Parathyroid adenoma (tissue), 2 donors: ENCODE measurements around the gene ADAMTS4.

Experiments used
- H2AFZ ChIP-seq: fragments of 300-600 bp; sonication (generic); one replicate; pipeline ENCODE4 v1.7.0; 2017; ENCODE audit warnings: antibody characterized with exemption, mild to moderate bottlenecking
- H3K27ac ChIP-seq: fragments of 300-600 bp; sonication (generic); one replicate; pipeline ENCODE4 v1.7.0; 2017
- H3K27me3 ChIP-seq: fragments of 300-600 bp; sonication (generic); one replicate; pipeline ENCODE4 v1.7.0; 2017; ENCODE audit warnings: low read length; ENCODE audit not compliant: control insufficient read depth, insufficient read depth
- H3K36me3 ChIP-seq: fragments of 300-600 bp; sonication (generic); one replicate; pipeline ENCODE4 v1.7.0; 2017; ENCODE audit warnings: low read length; ENCODE audit not compliant: control insufficient read depth, insufficient read depth
- H3K4me1 ChIP-seq: fragments of 300-600 bp; sonication (generic); one replicate; pipeline ENCODE4 v1.7.0; 2017; ENCODE audit warnings: control low read depth
- H3K4me2 ChIP-seq: fragments of 300-600 bp; sonication (generic); one replicate; pipeline ENCODE4 v1.7.0; 2017; ENCODE audit warnings: low read length
- H3K4me3 ChIP-seq: fragments of 300-600 bp; sonication (generic); one replicate; pipeline ENCODE4 v1.7.0; 2017; ENCODE audit warnings: low read depth, low read length
- H3K79me2 ChIP-seq: fragments of 300-600 bp; sonication (generic); one replicate; pipeline ENCODE4 v1.7.0; 2017; ENCODE audit warnings: control low read depth
- H3K9ac ChIP-seq: fragments of 300-600 bp; sonication (generic); one replicate; pipeline ENCODE4 v1.7.0; 2017; ENCODE audit warnings: mild to moderate bottlenecking
- H3K9me3 ChIP-seq: fragments of 300-600 bp; sonication (generic); one replicate; pipeline ENCODE4 v1.7.0; 2017; ENCODE audit warnings: low read length; ENCODE audit not compliant: control insufficient read depth
- CTCF ChIP-seq: fragments of 300-600 bp; sonication (generic); IDR thresholded peaks from one replicate; pipeline ENCODE4 v1.7.0; 2017; ENCODE audit warnings: antibody characterized with exemption, mild to moderate bottlenecking
- donor health status: primary hyperparathyroidism.

Gene ADAMTS4

GRCh38 chr1:161164901-161165610 is 33.8 kb downstream of the ADAMTS4 start:
- no peak overlapping the region for H3K9ac ChIP-seq
- no peak for TF ChIP-seq CTCF
- no peaks in the 10 kb centered on the region for H3K4me1 ChIP-seq
- peak overlapping the region; percentile 93 for H3K27ac ChIP-seq
- no peaks in the 10 kb centered on the region for H3K36me3 ChIP-seq
- no peak overlapping the region for H2AFZ ChIP-seq
- H3K4me3 ChIP-seq, result peak overlapping the region; percentile 89
- H3K27me3 ChIP-seq, result no peaks in the 10 kb centered on the region
- no peaks in the 10 kb centered on the region for H3K9me3 ChIP-seq
- no peaks in the 10 kb centered on the region for H3K79me2 ChIP-seq
- H3K4me2 ChIP-seq, result peak overlapping the region; percentile 80

GRCh38 chr1:161163793-161164192 is 35.1 kb downstream of the ADAMTS4 start:
- Histone ChIP-seq H3K4me1 (no peaks in the 10 kb centered on the region), H3K9ac (no peak overlapping the region), H3K4me3 (no peak overlapping the region), H3K4me2 (no peak overlapping the region), H2AFZ (no peak overlapping the region), H3K79me2 (peaks cover 4% of the 10 kb centered on the region), H3K9me3 (no peaks in the 10 kb centered on the region), H3K27me3 (no peaks in the 10 kb centered on the region), H3K27ac (no peak overlapping the region), H3K36me3 (no peaks in the 10 kb centered on the region)
- no peak for TF ChIP-seq CTCF

- peaks cover 4% of the 10 kb centered on the region for H3K79me2 ChIP-seq
- no peak overlapping the region for H3K4me3 ChIP-seq
- H3K4me1 ChIP-seq, result no peaks in the 10 kb centered on the region
- no peak overlapping the region for H3K4me2 ChIP-seq
- H3K9ac ChIP-seq, result no peak overlapping the region
- H3K36me3 ChIP-seq, result no peaks in the 10 kb centered on the region
- H3K27ac ChIP-seq, result no peak overlapping the region
- H2AFZ ChIP-seq, result no peak overlapping the region
- H3K27me3 ChIP-seq, result no peaks in the 10 kb centered on the region
- no peak for TF ChIP-seq CTCF
- H3K9me3 ChIP-seq, result no peaks in the 10 kb centered on the region
Observed at GRCh38 chr1:161162806-161163205, 36.0 kb downstream of the ADAMTS4 start.

- no peak overlapping the region for H3K27ac ChIP-seq
- no peaks in the 10 kb centered on the region for H3K4me1 ChIP-seq
- no peak for TF ChIP-seq CTCF
- no peak overlapping the region for H2AFZ ChIP-seq
- no peaks in the 10 kb centered on the region for H3K36me3 ChIP-seq
- H3K4me3 ChIP-seq, result no peak overlapping the region
- no peaks in the 10 kb centered on the region for H3K9me3 ChIP-seq
- H3K27me3 ChIP-seq, result no peaks in the 10 kb centered on the region
- H3K79me2 ChIP-seq, result peaks cover 4% of the 10 kb centered on the region
- no peak overlapping the region for H3K9ac ChIP-seq
- no peak overlapping the region for H3K4me2 ChIP-seq
Observed at GRCh38 chr1:161162052-161162451, 36.8 kb downstream of the ADAMTS4 start.

GRCh38 chr1:161161652-161162051 is 37.2 kb downstream of the ADAMTS4 start:
- Histone ChIP-seq H3K27ac (no peak overlapping the region), H3K27me3 (no peaks in the 10 kb centered on the region), H3K9ac (no peak overlapping the region), H3K4me3 (no peak overlapping the region), H3K9me3 (no peaks in the 10 kb centered on the region), H3K4me1 (no peaks in the 10 kb centered on the region), H3K79me2 (peaks cover 4% of the 10 kb centered on the region), H2AFZ (no peak overlapping the region), H3K4me2 (no peak overlapping the region), H3K36me3 (no peaks in the 10 kb centered on the region)
- TF ChIP-seq CTCF, result no peak
